ENCODE data around the gene CCL1.

The CCL1 gene

GRCh38 chr17:34354637-34355036 lies 8.4 kb downstream of the CCL1 start:
- DNase-seq (ENCODE audit: low read depth): no peak
- TF ChIP-seq, protein P1, sequence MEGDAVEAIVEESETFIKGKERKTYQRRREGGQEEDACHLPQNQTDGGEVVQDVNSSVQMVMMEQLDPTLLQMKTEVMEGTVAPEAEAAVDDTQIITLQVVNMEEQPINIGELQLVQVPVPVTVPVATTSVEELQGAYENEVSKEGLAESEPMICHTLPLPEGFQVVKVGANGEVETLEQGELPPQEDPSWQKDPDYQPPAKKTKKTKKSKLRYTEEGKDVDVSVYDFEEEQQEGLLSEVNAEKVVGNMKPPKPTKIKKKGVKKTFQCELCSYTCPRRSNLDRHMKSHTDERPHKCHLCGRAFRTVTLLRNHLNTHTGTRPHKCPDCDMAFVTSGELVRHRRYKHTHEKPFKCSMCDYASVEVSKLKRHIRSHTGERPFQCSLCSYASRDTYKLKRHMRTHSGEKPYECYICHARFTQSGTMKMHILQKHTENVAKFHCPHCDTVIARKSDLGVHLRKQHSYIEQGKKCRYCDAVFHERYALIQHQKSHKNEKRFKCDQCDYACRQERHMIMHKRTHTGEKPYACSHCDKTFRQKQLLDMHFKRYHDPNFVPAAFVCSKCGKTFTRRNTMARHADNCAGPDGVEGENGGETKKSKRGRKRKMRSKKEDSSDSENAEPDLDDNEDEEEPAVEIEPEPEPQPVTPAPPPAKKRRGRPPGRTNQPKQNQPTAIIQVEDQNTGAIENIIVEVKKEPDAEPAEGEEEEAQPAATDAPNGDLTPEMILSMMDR (conservative IDR thresholded peaks at IDR 0.05; ENCODE audit: low read depth, low read length): no peak

DNA sequence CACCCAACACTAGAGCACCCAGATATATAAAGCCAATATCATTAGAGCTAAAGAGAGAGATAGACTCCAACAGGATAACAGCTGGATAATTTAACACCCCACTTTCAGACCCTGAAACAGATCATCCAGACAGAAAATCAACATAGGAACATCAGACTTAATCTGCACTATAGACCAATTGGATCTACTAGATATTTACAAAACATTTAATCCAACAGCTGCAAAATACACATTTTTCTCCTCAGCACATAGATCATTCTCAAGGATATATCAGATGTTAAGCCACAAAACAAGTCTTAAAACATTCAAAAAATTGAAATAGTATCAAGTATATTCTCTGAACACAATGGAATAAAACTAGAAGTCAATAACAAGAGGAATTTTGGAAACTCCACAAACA lies 10.8 kb downstream of the CCL1 start:
- no peak for DNase-seq (ENCODE audit: low read depth)
- TF ChIP-seq, protein P1 (conservative IDR thresholded peaks at IDR 0.05; ENCODE audit: low read depth, low read length): no peak
- H3K4me3 ChIP-seq (ENCODE audit: low read length): no peak overlapping the region

More at GRCh38 chr17:34354637-34355036, 8.4 kb downstream of the CCL1 start:
- H3K4me3 ChIP-seq (ENCODE audit: low read length): no peak overlapping the region

DNA sequence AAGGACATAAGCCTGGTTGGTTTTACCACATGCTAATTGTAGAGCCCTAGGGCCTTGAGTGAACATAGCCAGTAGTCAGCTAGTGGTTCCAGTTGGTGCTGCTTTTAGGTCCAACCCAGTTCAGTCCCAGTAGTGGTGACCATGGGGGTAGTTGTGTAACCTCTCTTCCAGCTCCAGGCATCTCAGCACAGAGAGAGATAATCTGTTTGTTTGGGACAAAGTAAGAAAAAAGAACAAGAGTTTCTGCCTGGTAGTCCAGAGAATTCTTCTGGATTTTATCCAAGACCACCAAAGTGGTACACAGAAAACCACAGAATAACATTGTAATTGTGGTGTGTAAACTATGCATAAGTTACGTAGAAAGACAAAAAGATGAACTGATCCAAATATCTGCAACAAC lies 11.9 kb downstream of the CCL1 start:
- H3K4me3 ChIP-seq (ENCODE audit: low read length): no peak overlapping the region
- DNase-seq (ENCODE audit: low read depth): no peak
- TF ChIP-seq, protein P1 (conservative IDR thresholded peaks at IDR 0.05; ENCODE audit: low read depth, low read length): no peak

DNA sequence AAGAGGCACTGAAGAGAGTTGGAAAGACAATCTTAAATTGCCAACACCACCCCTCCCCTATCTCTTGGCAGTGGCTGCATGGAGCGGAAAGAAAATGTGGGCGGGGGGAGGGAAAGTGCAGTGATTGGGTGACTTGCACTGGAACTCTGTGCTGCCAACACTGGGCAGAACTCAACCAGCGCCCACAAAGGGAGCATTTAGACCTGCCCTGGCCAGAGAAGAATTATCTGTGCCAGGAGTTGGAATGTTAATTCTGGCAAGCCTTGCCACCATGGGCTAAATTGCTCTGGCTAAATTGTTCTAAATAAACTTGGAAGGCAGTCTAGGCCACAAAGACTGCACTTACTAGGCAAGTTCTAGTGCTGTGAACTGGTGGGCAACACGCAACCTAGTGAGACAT lies 13.3 kb downstream of the CCL1 start:
- TF ChIP-seq, protein P1 (conservative IDR thresholded peaks at IDR 0.05; ENCODE audit: low read depth, low read length): no peak
- H3K4me3 ChIP-seq (ENCODE audit: low read length): no peak overlapping the region
- DNase-seq (ENCODE audit: low read depth): no peak

DNA sequence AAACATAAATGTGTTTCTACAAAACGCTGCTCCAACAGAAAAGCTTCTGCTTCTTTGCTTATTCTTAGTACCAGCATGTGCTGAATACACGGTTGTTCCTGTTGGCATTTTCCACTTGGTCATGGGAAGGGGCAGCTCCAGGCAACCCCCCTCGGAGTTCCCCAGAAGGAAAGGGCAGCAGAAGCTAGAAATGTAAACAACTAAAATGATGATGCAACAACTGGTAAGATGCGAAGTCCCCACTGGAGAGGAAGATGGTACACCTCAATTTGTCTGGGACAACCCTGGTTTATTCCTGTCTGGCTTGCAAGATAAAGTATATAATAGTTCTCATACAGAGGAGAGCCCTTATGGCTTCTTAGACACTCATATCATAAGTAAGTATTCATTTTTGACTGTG lies 16.0 kb downstream of the CCL1 start:
- no peak for DNase-seq (ENCODE audit: low read depth)
- H3K4me3 ChIP-seq (ENCODE audit: low read length): no peak overlapping the region
- TF ChIP-seq, protein P1 (conservative IDR thresholded peaks at IDR 0.05; ENCODE audit: low read depth, low read length): no peak

DNA sequence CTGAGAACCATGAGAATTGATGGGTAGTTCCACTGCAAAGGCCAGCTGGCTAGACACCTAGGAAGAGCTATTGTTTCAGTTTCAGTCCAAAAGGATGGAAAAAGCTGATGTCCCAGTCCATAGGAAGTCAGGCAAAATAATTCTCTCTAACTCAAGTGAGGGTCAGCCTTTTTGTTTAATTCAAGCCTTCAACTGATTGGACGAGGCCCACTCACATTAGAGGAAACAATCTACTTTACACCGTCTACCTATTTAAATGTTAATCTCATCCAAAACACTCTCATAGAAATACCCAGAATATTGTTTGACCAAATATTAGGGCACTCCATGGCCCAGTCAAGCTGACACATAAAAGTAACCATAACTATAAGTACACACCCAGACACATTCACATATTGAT lies 21.1 kb downstream of the CCL1 start:
- H3K4me3 ChIP-seq (ENCODE audit: low read length): no peak overlapping the region
- no peak for DNase-seq (ENCODE audit: low read depth)
- TF ChIP-seq, protein P1 (conservative IDR thresholded peaks at IDR 0.05; ENCODE audit: low read depth, low read length): no peak

- DNase-seq (ENCODE audit: low read depth): no peak
- H3K4me3 ChIP-seq (ENCODE audit: low read length): no peak overlapping the region
- TF ChIP-seq, protein P1 (conservative IDR thresholded peaks at IDR 0.05; ENCODE audit: low read depth, low read length): no peak
These were observed 23.8 kb downstream of the CCL1 start for GRCh38 chr17:34339138-34339770.
